GM18873 (cell line): Measurements from ENCODE around the gene CD72.
"Not testable (repeated sequence)": the region's sequence is repeated elsewhere in the genome, so short reads cannot be mapped to it uniquely, and the experiment has no call there.

Experiments used
- ATAC-seq: cut with Tn5 transposase; IDR thresholded peaks from one replicate; pipeline ENCODE4 v1.9.1; 2021; ENCODE audit warnings: mild to moderate bottlenecking, moderate library complexity, moderate number of reproducible peaks; ENCODE audit not compliant: unreplicated experiment, low FRiP score

The CD72 gene

GRCh38 chr9:35618854-35619799 lies 914 bp upstream of the CD72 start:
- no peak for ATAC-seq

- ATAC-seq, result no peak
These were observed 665 bp downstream of the CD72 start for GRCh38 chr9:35617548-35617947.

- no peak for ATAC-seq
These were observed 1.3 kb downstream of the CD72 start for GRCh38 chr9:35616681-35617459.

GRCh38 chr9:35615981-35616680 lies 2.1 kb downstream of the CD72 start:
- ATAC-seq, result no peak

- no peak for ATAC-seq
These were observed 5.4 kb downstream of the CD72 start for GRCh38 chr9:35612843-35613242.

DNA sequence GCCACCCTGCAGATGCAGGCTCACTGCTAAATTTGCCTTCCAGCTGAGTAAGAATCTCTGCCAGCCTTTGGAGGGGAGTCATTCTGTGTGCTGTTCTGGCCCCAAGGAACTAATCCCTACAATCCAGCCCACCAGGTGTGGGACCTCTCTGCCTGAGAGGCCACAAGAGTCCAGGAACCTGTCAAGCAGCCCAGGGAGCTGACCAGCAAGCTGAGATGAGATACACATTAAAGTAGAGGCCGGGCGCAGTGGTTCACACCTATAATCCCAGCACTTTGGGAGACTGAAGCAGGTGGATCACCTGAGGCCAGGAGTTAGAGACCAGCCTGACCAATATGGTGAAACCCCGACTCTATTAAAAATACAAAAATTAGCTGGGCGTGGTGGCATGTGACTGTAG lies 6.1 kb downstream of the CD72 start:
- ATAC-seq, result not testable (repeated sequence)

DNA sequence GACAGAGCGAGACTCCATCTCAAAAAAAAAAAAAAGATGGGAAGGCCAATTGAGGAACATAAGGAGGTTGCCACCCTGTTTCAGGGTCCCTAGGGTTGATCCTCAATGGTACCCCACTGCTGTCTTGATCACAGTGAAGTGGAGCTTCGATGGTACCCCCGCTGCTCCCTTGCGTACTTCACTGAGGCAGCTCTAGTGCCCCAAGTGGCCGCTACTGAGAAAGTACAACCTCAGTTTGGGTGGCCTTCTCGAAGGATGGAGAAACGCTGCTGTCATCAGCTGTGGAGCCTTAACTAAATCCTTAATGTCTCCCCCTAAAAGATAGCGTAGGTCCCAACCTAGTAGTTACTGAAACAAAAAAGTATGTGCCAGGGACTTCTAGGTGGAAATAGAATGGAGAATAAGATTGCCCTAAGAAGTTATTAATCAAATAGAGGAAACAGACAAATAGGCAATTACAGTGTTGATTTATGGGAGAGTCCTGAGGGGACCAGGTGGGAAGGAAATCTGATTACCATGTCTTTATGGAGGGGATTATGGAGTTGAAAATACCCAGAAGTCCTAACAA lies 6.9 kb downstream of the CD72 start:
- no peak for ATAC-seq

DNA sequence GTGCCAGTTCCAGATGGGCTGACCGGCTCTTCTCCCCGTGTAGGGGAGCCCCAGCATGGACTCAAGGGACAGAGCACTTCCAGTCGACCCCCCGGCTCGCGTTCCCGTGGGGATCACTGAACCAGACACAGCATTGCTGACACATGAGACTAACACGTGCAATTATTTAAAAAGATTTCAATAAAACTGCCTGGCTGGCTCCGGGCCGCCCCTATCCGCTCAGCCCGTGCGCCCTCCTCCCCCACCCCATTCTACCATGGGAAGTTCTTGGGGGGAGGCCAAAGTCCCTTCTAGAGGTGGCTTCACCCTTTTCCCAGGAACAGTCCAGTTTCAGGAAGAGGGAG lies 8.4 kb downstream of the CD72 start:
- ATAC-seq, result no peak

DNA sequence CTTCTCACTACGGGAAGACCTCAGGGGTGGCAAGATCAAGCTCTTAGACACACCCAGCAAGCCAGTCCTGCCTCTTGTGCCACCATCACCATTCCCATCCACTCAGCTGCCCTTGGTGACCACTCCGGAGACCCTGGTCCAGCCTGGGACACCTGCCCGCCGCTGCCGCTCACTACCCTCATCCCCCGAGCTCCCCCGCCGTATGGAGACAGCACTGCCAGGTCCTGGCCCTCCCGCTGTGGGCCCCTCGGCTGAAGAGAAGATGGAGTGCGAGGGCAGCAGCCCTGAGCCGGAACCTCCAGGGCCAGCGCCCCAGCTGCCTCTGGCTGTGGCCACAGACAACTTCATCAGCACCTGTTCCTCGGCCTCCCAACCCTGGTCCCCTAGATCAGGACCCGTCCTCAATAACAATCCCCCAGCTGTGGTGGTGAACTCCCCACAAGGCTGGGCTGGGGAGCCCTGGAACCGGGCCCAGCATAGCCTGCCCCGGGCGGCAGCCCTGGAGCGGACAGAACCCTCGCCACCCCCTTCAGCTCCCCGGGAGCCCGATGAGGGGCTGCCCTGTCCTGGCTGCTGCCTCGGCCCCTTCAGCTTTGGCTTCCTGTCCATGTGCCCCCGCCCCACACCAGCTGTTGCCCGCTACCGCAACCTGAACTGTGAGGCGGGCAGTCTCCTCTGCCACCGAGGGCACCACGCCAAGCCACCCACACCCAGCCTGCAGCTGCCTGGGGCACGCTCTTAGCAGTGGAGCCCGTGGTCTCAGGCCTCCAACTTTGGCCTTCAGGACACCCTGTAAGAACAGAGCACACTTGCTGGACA lies 9.0 kb downstream of the CD72 start:
- no peak for ATAC-seq

DNA sequence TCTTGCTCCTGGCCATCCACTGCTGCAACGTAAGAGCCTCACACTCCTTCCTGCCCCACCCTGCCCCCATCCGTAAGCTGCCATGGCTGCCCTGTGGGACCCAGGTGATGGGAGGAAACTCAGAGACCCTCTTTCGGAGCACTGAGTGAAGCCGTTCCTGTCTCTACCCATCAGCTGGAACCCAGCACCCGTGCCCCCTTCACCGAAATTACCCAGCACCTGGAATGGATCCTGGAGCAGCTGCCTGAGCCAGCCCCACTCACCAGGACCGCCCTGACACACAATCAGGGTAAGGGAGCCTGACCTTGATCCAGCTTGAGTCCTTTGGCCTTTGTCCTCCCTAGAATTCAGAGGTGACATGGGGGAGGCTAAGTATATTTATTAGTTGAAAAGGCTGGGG lies 10.0 kb downstream of the CD72 start:
- ATAC-seq, result no peak

DNA sequence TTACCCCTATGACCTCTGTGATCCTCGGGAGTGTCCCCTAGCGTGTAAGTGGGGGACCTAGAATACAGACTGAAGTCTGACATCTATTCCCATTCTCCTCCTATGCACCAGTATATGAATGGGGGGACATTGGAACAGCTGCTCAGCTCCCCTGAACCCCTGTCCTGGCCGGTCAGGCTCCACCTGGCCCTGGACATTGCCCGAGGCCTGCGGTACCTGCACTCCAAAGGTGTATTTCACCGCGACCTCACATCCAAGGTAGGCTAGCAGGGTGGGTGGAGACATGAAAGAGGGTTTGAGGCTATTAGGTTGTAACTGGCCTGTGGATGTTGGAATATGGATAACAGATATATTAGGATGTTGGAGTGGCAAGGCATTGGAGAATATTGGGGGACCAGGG lies 11.5 kb downstream of the CD72 start:
- no peak for ATAC-seq

- ATAC-seq, result no peak
These were observed 12.1 kb downstream of the CD72 start for GRCh38 chr9:35606138-35606504.

- ATAC-seq, result no peak
These were observed 12.7 kb downstream of the CD72 start for GRCh38 chr9:35605351-35606137.

DNA sequence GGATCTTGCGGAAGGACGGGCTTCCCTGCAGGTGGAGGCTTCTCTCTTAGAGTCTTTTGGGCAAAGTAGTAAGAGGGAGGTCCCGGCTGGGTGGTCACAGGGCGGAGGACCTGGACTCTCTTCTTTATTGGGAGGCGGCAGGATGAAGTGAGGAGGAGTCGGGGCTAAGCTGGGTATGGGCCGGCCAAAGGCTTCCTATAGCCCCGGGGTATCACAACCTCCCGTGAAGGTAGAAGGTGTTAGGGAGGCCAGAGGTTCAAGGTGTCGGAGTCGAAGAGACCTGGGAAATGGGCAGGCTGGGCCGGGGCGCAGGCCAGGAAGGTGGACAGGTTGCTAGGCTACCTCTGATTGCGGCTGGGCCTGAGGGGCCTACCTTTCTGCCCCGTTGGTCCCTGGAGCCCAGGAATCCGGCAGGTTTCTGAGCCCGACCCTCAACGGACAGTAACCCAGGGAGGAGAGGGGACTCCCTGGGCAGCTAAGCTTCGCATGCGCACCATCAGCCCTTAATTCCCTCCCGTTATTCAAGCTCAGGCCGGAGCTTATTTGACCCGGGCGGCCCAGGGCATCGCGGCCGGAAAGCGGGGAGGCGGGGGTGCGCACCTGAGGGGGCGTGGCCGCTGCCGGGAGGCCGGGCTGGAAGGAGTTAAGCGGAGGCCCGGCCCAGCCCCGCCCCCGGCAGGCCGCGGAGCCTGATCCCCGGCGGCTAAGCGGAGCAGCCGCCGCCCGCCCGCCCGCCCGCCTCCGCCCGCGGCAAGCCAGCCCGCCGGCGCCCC lies 13.4 kb downstream of the CD72 start, which contains the start of gene TESK1:
Gene TESK1 (plus strand): TSS at position 685 of the 773 bp plus-strand sequence. CDS start 358 bp downstream, outside the sequence.
- no peak for ATAC-seq

- peak; percentile 88 for ATAC-seq
These were observed 14.1 kb downstream of the CD72 start for GRCh38 chr9:35603986-35604577.

GRCh38 chr9:35603506-35603985 lies 14.7 kb downstream of the CD72 start:
- no peak for ATAC-seq

DNA sequence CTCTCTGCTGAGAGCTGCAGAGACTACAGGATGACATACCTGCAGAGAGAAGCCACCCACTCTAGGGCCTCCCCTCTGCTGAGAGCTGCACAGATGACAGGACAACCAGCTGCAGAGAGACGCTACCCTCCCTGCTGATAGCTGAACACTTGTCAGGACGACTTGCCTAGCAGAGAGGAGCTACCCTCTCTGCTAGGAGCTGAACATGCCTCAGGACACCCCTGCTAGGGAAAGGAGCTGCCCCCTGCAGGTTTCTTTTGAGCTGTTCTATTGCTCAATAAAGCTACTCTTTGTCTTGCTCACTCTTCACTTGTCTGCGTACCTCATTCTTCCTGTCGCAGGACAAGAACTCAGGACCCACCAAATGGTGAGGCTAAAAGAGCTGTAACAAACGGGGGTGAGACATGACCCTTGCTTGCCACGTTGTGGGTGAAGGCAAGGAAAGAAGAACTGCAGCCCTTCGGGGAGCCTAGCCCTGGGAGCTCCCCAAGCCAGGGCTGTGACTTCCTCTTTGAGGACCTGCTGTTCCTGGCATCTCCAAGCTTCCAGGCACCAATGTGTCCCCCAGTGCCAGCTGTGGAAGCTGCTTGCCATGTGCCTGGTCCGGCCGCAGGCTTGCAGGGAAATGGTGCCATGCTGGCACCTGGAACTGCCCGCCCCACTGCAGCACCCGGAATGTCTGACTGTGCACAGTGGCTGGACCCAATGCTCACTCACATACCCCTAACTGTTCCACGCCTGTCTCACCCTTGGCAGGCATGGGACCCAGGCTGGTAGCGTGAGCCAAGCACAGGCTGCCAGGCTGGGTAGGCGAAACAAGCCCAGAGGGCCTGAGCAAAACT lies 18.2 kb downstream of the CD72 start:
- no peak for ATAC-seq
